ENCODE measurements around the gene LARP1B.
"Not testable (repeated sequence)": the region's sequence is repeated elsewhere in the genome, so short reads cannot be mapped to it uniquely, and the experiment has no call there.

LARP1B gene

DNA sequence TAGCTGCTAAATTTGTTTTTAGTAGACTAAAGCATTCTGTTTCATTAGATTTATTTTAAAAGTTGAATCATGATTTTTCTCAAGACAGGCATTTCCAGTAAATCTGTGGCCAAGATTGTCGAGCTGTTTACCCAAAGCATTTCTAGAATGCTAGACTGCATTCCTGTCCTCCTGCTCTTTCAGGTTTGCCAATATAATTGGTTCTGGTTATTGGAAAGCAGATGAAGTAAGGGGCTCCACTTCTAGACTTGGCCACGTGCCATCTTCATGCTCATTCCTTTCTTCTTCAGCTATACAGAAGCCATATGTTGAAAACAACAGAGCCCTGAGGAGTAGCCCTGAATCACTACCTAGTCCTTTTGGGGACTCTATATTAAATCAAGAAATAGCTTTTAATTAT, 164.0 kb downstream of the LARP1B start:
- DNase-seq (ENCODE audit: low spot score): no peak

DNA sequence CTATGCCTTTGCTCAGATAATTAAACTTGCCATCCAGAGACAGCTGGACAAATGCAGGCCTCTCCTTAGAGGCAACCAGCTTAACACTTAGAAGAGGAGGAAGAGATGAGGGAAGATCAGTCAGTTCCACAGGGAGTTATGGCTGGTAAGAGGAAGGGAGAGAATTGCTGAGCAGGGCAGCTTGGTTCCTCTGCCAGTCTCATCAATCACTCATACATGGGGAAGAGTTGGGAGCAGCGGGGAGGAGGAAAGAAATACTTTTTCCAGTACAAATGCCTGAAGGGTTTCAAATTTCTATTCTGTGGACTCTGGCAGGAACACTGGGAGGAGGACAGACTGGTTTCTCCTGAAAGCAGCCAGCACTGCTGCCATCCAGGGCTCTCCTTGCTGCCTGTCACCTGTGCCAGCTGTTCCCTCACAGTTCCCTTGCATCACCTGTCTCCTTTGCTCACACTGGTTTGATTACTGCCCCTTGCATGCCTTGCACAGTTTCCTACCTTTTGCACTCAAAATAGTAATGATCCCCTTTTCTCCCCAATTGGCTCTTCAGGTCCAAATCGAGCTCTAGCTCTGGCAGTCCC, 167.0 kb downstream of the LARP1B start:
- DNase-seq (ENCODE audit: low spot score): no peak

DNA sequence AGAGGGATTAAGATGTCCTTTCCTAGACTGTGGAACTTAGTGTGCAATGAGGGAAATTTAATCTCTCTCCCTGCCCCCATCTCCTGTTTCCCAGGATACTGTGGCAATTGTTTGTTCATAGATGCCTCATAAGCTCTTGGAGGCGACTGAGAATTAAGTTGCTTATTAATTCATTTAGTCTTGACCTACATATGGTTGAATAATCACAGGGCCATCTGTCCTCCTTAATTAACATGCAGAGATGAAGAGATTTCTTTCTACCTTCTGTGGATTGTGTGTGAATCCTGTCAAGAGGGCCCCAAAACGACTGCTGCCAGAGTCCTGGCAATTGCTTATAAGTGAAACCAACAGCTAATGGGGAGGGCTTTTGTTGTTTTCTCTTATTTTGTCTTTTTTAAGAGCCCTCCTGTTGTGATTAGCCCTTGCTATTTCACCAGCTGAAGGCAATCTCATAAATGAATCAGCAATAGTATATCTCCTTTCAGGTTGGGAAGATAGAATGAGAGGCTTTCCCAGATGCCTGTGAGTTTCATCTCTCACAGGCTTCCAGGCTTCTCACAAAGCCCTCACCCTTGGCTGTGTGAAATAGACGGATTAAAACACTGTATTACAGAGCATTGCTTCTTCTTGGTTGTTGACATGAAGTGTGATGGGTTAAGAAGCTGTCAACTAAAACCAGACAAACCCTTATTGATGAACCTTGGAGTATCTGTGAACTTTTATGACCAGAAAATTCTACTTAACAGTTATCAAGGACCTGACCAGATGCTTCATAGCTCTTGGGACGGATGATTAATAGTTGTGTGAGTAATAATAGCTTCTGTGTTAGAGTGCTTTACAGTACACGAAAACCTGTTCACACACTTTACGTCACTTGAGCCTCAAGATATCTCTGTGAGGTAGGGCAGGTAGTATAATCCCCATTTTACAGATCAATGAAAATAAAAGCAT, 168.0 kb downstream of the LARP1B start:
- no peak for DNase-seq (ENCODE audit: low spot score)

DNA sequence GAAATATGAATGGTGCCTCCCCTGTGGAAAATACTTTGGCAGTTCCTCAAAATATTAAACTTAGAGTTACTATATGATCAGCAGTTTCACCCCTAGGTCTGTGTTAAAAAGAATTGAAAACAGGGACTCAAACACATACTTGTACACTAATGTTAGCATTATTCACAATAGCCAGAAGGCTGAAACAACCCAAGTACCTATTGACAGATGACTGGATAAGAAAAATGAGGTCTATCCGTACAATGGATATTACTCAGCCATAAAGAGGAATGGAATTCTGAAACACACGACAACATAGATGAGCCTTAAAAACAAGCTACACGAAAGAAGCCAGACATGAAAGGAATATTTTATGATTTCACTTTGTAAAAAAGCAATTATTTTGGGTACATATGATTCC, 171.6 kb downstream of the LARP1B start:
- no peak for DNase-seq (ENCODE audit: low spot score)

DNA sequence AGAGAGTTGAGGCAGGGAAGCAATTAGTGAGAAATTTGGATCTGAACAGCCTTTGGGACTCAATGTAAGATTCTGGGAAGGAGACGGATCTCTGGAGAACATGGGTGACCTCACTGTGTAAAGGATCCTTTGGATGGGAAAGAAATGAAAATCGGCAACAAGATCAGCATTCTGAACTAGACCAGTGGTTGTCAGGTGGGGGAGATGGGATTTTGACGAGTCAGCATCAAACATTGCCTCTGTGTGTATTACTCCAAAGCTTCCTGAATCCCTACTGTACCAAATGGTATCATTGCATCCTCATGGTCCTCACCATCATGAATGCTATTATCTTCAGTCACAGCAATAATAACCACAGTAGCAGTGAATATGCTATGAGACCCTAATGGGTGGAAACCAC, 173.7 kb downstream of the LARP1B start:
- DNase-seq (ENCODE audit: low spot score): no peak

DNA sequence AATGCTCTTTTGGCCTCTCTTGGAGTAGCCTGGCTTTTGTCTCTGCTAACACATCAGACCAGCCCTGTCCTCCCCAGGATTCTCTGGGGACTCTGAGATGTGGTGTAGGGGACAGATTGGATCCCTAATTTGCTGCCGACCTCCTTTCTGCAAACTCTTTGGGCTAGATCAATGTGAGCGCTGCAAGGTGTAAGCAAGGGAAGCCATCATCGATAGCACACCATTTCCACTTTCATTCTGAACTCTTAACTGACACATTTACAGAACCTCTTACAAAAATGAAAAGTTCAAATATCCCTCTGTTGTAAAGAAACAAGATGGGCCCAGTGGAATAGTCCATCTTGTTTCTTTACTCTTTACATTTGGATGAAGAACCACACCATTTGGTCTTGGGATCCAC, 179.9 kb downstream of the LARP1B start:
- no peak for DNase-seq (ENCODE audit: low spot score)

DNA sequence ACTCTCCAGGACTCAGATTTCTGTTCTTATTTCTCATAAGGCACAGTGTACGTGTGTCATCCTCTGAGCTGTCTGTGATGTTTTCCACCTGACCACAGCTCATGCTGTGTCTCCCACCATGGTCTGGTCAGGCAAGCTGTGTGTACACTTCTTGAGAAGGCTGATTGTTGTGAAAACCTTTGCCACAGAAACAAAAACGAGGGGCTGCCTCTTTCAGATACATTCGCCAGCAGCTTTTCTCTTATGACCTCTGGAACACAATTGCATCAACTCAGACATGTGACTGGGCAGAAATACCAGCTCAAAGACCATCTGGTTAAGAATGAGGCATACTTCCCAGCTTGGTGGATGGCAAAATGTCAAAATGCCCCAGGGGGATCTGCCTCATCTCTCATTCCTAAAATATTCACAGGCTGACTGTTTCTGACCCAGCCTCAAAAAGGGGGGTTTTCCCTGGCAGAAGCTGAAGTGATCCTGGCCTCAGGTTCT, 180.4 kb downstream of the LARP1B start:
- no peak for DNase-seq (ENCODE audit: low spot score)

DNA sequence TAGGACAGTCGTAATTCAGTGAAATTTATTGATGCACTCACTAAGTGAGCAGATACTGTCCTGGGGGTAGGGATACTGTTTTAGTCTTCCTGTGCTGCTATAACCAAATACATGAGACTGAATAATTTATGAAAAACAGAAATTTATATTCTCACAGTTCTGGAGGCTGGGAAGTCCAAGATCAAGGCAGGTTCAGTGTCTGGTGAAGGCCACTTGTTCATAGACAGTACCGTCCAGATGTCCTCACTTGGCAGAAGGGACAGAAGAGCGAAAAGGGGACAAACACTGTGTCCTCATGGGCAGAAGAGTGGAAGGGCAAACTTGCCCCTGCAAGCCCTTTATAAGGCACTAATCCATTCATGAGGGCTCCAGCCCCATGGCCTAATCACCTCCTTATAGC, 180.9 kb downstream of the LARP1B start:
- no peak for DNase-seq (ENCODE audit: low spot score)

DNA sequence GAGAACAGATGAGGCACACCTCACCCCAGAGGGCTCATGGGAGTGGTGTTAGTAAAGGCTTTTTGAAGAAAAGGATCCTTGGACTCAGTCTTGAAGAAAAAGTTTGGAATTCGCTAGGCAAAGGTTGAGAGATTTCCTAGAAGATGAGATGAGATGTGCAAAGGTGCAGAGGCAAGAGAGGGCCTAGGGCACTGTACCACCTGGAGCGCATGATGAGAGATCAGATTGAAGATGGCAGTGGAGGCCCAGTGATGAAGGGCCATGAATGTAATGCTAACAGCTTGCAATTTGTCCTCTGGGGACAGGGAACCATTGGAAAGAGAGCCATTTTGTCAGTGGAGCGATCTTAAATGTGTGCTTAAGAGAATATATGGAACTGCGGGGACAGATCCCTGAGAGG, 181.5 kb downstream of the LARP1B start:
- no peak for DNase-seq (ENCODE audit: low spot score)

DNA sequence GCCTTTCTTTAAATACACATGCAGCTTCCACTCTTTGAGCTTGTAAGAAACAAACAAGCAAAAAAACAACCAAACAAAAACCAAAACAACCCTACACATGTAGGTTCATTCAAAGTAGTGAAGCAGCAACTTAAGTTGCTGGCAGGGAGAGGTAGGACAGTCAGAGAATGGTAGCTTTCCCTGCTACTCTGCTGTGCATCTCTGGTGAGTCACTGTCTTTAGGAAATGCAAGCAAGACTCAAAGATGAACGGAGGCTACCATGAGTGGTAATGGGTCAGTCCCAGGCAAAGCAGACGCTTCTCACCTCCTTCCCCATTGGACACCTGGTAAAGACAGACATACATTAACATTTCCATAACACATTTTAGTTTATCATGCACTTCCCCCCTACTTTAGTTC, 183.3 kb downstream of the LARP1B start:
- DNase-seq (ENCODE audit: low spot score): no peak

DNA sequence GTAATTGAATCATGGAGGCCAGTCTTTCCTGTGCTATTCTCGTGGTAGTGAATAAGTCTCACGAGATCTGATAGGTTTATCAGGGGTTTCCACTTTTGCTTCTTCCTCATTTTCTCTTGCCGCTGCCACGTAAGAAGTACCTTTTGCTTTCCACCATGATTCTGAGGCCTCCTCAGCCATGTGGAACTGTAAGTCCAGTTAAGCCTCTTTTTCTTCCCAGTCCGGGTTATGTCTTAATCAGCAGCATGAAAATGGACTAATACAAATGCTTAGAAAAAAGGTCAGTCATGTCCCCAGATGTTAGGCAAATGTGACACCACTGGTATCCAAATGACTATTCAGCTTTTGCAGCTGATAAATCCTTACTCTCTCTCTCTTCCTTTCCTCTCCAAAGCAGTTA, 184.3 kb downstream of the LARP1B start:
- DNase-seq (ENCODE audit: low spot score): not testable (repeated sequence)

DNA sequence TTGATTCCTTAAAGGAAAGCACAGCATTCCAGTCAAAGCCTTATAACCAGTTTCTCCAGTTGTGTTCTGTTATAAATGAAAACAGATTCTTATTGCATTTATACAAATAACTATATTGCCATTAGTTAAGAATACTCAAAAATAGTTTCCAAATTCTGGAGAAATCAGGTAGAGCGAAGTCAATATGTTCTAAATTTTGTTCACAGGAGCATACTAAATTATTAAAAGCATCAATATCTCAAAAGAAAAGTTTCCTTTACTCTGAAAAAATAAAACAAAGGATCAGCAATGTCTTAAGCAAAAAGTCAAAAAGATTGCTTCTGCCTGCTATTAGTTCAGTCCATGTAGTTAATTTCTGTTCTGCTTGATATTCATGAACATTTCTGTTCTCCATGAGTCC, 186.8 kb downstream of the LARP1B start:
- no peak for DNase-seq (ENCODE audit: low spot score)

DNA sequence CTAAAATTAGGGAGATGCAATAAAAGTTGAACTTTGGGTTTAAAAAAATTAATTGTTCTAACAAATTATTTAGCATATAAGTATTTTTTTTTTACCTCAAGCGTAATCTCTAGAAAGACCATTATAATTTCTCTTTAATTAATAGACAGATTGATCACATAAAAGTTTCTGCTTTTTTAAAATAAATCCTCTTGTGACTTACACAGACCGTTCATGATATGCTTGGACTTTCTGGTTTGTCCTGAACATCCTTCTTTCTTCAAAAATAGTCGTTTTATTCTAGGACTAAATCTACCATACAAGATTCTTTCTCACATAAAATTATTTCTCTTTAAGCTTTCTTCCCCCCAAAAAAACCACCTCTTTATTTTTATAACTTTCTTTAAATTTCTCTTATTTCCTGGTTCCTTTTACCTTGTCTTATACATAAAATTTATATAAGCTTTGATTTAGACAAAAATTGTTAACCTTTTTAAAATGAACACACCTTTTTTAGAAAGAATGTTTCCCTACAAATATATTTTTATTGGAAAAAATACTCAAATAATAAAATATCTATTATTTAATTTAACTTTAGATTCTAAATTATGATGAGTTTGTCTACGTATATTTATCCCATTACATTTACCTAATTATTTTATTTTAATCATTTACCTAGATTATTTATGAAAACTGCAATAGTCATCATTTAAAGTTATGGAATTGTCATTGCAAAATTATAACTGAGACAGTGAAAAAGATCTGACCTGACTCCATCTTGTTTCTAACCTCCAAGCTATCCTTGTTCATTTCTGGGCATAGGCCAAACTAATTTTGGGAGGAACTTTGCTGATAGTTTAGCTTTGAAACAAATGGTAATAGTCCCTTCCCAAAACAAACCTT, 188.9 kb downstream of the LARP1B start:
- peak; percentile 21 for DNase-seq (ENCODE audit: low spot score)

DNA sequence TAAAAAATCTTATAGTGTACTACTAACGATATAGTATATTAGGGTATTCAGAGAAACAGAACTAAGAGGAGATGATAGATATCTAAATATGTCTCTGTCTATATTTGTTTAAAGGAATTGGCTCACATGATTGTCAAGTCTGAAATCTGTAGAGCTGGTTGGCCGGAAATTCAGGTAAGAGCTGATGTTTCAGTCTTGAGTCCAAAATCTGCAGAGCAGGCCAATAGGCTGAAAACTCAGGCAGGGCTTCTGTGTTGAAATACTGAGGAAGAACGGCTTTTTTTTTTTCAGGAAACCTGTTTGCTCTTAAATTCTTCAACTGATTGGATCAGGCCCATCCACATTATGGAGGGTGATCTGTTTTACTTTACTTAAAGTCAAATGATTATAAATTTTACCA, 194.8 kb downstream of the LARP1B start:
- no peak for DNase-seq (ENCODE audit: low spot score)

DNA sequence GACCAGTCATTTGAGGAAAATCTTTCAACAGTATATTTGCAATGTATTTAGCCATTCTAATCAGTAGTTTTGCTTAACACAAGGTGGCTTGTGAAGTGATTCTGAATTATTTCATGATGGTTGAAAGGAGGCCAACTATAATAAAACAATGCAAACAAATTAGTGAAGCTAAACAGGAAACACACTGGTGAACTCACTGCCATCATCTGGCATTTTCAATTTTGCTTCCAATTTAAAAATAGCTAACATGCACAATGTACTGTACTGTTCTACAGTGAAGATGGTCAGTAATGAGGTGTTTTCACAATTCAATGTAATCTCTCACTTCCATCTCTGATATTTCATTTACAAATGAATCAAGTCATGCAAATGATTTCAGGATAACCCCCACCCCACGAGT, 195.4 kb downstream of the LARP1B start:
- no peak for DNase-seq (ENCODE audit: low spot score)

DNA sequence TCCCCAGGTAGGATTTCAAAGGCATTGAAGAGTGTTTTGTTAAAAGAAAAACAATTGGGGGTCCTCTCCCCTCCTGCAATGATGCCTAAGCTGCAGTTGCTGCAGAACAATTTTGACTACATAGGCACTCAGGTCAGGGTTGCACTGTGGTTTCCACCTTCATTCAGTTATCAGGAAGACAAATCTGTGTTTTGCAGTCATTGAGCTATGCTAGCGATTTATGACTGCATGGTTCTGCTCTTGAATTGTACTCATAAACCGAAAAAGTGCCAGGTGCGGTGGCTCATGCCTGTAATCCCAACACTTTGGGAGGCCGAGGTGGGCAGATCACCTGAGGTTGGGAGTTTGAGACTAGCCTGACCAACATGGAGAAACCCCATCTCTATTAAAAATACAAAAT, 197.1 kb downstream of the LARP1B start:
- not testable (repeated sequence) for DNase-seq (ENCODE audit: low spot score)

DNA sequence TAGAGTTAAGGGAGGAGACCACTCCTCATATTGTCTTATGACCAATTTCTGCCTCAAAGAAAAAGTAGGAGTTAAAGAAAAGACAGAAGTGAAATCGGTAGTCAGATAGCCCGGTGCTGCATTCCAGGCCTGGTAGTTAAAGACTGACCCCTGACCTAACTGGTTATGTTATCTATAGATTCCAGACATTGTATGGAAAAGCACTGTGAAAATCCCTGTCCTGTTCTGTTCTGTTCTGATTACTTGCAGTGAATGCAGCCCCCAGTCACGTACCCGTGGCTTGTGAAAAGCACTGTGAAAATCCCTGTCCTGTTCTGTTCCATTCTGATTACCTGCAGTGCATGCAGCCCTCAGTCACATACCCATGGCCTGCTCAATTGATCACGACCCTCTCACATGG, 198.8 kb downstream of the LARP1B start:
- not testable (repeated sequence) for DNase-seq (ENCODE audit: low spot score)

Measured in NAMALWA (cell line).